Fibroblast of lung (primary cell): ENCODE measurements around the gene EFNB2. TPM values are rescaled to one million over a fixed set of nuclear protein-coding genes. Genes with fewer than 3 reads are reported as not detected.

Experiments
- DNase-seq, 2 donors: peaks; one replicate each; pipeline versions ENCODE4 v3.0.0 to v3.0.0-alpha.2; 2010; ENCODE audit warnings: low read depth in 2 of 2
- H2AFZ ChIP-seq: 2 replicates; pipeline ENCODE4 v1.5.1; 2012; ENCODE audit warnings: low read length, control low read depth, inconsistent platforms
- H3K27ac ChIP-seq: 2 replicates; pipeline ENCODE4 v1.5.1; 2011; ENCODE audit warnings: low read length, control low read depth; ENCODE audit not compliant: insufficient read depth
- H3K27me3 ChIP-seq: 2 replicates; pipeline ENCODE4 v1.5.1; 2011; ENCODE audit warnings: mild to moderate bottlenecking, low read length; ENCODE audit not compliant: control insufficient read depth, insufficient read depth
- H3K36me3 ChIP-seq: 2 replicates; pipeline ENCODE4 v1.5.1; 2011; ENCODE audit warnings: low read length; ENCODE audit not compliant: control insufficient read depth, insufficient read depth
- H3K4me1 ChIP-seq: 2 replicates; pipeline ENCODE4 v1.5.1; 2011; ENCODE audit warnings: low read length; ENCODE audit not compliant: control insufficient read depth, insufficient read depth; ENCODE audit errors: extremely low read depth
- H3K4me2 ChIP-seq: 2 replicates; pipeline ENCODE4 v1.5.1; 2011; ENCODE audit warnings: low read length, control low read depth; ENCODE audit not compliant: insufficient read depth; ENCODE audit errors: extremely low read depth
- H3K4me3 ChIP-seq, 4 experiments: fragments of 200-600 bp in 1 of 4; sonication (generic) in 1 of 4; replicated peaks in 1 of 4; 2 replicates each; pipeline ENCODE4 v1.5.1; 2011 to 2016; ENCODE audit warnings: low read length in 4 of 4, low read depth in 3 of 4, mild to moderate bottlenecking in 3 of 4, control low read depth in 2 of 4, inconsistent platforms in 1 of 4, mixed read lengths in 1 of 4; ENCODE audit not compliant: insufficient read depth in 1 of 4; ENCODE audit errors: control extremely low read depth in 1 of 4
- H3K79me2 ChIP-seq: 2 replicates; pipeline ENCODE4 v1.5.1; 2012; ENCODE audit warnings: mild to moderate bottlenecking, low read length, inconsistent platforms; ENCODE audit not compliant: control insufficient read depth, insufficient read depth
- H3K9ac ChIP-seq: 2 replicates; pipeline ENCODE4 v1.5.1; 2011; ENCODE audit warnings: mild to moderate bottlenecking, low read length, control low read depth; ENCODE audit not compliant: insufficient read depth
- H3K9me3 ChIP-seq: 2 replicates; pipeline ENCODE4 v1.5.1; 2012; ENCODE audit warnings: low read depth, low read length; ENCODE audit not compliant: control insufficient read depth, insufficient read depth
- H4K20me1 ChIP-seq: 2 replicates; pipeline ENCODE4 v1.5.1; 2011; ENCODE audit warnings: low read length; ENCODE audit not compliant: control insufficient read depth, insufficient read depth; ENCODE audit errors: extremely low read depth
- EZH2 ChIP-seq: IDR thresholded peaks from 2 replicates; pipeline ENCODE4 v1.5.1; 2012; ENCODE audit warnings: low read length, control low read depth, mild to moderate bottlenecking; ENCODE audit errors: missing control alignments
- polyA plus RNA-seq, 2 donors: library from polyadenylated mRNA; depleted of rRNA in 1 of 2; stranded (reverse) in 1 of 2; unstranded in 1 of 2; fragments of >200 nt; gene quantifications; 2 replicates each; pipeline ENCODE4 v1.2.1, GENCODE V29; 2011 to 2012; ENCODE audit warnings: missing spikeins in 1 of 2
- total RNA-seq: library from RNA; depleted of rRNA; stranded (reverse); fragments of >200 nt; gene quantifications from 2 replicates; pipeline ENCODE4 v1.2.1, GENCODE V29; 2014
- TF ChIP-seq, protein P1 (sequence below), 2 donors: IDR thresholded peaks in 1 of 2; conservative IDR thresholded peaks in 1 of 2; 1 replicate in 1 of 2; 2 replicates in 1 of 2; pipeline ENCODE4 v1.5.1; 2011 to 2012; ENCODE audit warnings: low read length in 2 of 2, control low read depth in 1 of 2, inconsistent platforms in 1 of 2, low read depth in 1 of 2, mild to moderate bottlenecking in 1 of 2

Gene EFNB2
- total and polyA plus RNA-seq, 2 donors (not counting 1 experiment from before 2014, with no cell fraction given), result 13.5 to 20.0 TPM

DNA sequence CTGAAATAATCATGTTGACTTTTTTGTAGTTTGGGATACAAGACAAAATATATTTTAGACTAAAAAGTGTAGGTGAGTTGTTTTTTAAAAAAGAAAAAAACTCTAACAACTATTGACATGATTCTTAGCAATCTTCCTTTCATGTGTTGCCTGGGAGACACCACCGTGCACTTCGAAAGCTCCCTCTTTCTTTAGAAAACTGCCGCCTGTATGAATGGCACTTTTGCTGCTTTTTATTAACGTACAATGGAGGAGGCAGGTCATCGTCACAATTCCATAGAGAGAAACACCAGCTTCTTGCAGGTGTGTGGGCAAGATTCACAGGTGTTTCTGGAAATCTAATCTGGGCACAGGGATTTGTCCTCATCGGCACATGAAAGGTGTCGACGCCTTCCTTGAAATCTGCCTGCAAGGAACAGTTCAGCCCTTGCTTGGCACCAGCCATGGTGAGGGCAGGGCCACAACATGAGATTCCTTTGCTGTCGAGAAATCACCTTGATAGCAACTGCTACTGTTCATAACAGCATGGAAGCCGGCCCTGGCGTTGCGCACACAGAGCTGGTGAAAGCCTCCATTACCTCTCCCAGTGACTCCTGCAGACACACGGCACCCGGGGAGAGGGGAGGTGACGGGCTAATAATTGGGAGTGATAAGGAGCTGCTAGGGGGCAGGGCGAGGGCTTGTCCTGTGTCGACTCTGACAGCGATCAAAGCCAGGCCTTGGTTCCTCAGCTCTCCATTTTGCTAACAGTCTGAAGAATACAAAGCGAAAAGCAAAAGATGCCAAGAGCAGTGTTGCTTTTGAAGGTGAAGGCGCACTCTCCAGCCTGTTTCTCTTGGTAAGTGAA lies 66.5 kb downstream of the EFNB2 start:
- no peaks in the 10 kb centered on the region for H3K79me2 ChIP-seq
- DNase-seq, result no peak
- H3K9me3 ChIP-seq, result no peaks in the 10 kb centered on the region
- no peak overlapping the region for H2AFZ ChIP-seq
- no peak overlapping the region for H3K27ac ChIP-seq
- TF ChIP-seq, protein P1, sequence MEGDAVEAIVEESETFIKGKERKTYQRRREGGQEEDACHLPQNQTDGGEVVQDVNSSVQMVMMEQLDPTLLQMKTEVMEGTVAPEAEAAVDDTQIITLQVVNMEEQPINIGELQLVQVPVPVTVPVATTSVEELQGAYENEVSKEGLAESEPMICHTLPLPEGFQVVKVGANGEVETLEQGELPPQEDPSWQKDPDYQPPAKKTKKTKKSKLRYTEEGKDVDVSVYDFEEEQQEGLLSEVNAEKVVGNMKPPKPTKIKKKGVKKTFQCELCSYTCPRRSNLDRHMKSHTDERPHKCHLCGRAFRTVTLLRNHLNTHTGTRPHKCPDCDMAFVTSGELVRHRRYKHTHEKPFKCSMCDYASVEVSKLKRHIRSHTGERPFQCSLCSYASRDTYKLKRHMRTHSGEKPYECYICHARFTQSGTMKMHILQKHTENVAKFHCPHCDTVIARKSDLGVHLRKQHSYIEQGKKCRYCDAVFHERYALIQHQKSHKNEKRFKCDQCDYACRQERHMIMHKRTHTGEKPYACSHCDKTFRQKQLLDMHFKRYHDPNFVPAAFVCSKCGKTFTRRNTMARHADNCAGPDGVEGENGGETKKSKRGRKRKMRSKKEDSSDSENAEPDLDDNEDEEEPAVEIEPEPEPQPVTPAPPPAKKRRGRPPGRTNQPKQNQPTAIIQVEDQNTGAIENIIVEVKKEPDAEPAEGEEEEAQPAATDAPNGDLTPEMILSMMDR (conservative IDR thresholded peaks at IDR 0.05 in 1 of 2, IDR thresholded peaks at IDR 0.05 in 1 of 2; ENCODE audit: low read depth in 1 of 2, low read length in 2 of 2), result no peak
- TF ChIP-seq EZH2, result no peak
- H3K27me3 ChIP-seq, result peaks cover 2% of the 10 kb centered on the region
- H3K4me3 ChIP-seq, result no peak overlapping the region
- H3K4me2 ChIP-seq, result no peak overlapping the region
- no peaks in the 10 kb centered on the region for H4K20me1 ChIP-seq
- no peaks in the 10 kb centered on the region for H3K36me3 ChIP-seq
- H3K4me1 ChIP-seq, result peaks cover 2% of the 10 kb centered on the region
- no peak overlapping the region for H3K9ac ChIP-seq

GRCh38 chr13:106468207-106468606 lies 67.3 kb downstream of the EFNB2 start:
- H3K9ac ChIP-seq, result no peak overlapping the region
- peaks cover 2% of the 10 kb centered on the region for H3K27me3 ChIP-seq
- H3K4me3 ChIP-seq, result no peak overlapping the region
- H4K20me1 ChIP-seq, result no peaks in the 10 kb centered on the region
- no peak for TF ChIP-seq EZH2
- TF ChIP-seq, protein P1 (conservative IDR thresholded peaks at IDR 0.05 in 1 of 2, IDR thresholded peaks at IDR 0.05 in 1 of 2; ENCODE audit: low read depth in 1 of 2, low read length in 2 of 2), result no peak
- no peaks in the 10 kb centered on the region for H3K36me3 ChIP-seq
- H3K9me3 ChIP-seq, result no peaks in the 10 kb centered on the region
- H3K4me2 ChIP-seq, result no peak overlapping the region
- no peaks in the 10 kb centered on the region for H3K79me2 ChIP-seq
- DNase-seq, result no peak
- no peak overlapping the region for H2AFZ ChIP-seq
- peaks cover 2% of the 10 kb centered on the region for H3K4me1 ChIP-seq
- no peak overlapping the region for H3K27ac ChIP-seq

DNA sequence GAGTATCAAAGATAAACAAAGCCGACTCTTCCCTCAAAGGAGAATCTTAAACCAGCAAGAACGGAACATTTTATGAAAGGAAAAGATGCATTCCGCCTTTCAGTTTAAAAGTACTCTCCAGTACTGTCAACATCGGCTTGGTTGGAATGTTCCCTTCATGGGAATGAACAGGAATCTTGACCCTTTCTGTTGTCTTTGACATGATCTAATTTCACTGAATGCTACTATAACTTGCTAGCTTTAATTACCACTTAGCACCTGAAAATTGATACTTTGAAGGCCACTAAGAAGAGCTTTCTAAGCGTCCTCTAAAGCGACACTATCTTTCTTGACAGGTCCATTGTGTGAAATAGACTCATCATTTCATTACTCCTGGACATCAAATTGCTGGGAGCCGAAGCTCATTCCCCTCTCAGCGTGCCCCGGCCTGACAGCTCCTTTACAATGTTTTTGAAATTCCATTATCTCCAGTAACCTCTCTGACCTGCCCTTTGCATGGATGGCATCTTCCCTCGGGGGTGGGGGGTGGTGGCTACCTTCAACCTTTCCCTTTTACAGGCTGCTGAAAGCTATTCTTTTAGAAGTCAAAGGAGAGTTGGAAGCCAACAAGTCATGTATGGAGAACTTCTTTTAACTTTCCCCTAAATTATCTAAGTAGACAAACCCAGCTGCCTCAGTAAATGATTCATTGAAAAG lies 67.9 kb downstream of the EFNB2 start:
- H4K20me1 ChIP-seq, result no peaks in the 10 kb centered on the region
- H2AFZ ChIP-seq, result no peak overlapping the region
- H3K4me3 ChIP-seq, result no peak overlapping the region
- H3K27ac ChIP-seq, result no peak overlapping the region
- H3K9ac ChIP-seq, result no peak overlapping the region
- no peak for DNase-seq
- no peaks in the 10 kb centered on the region for H3K36me3 ChIP-seq
- peaks cover 2% of the 10 kb centered on the region for H3K4me1 ChIP-seq
- H3K4me2 ChIP-seq, result no peak overlapping the region
- no peaks in the 10 kb centered on the region for H3K79me2 ChIP-seq
- peaks cover 2% of the 10 kb centered on the region for H3K27me3 ChIP-seq
- H3K9me3 ChIP-seq, result no peaks in the 10 kb centered on the region
- TF ChIP-seq, protein P1 (conservative IDR thresholded peaks at IDR 0.05 in 1 of 2, IDR thresholded peaks at IDR 0.05 in 1 of 2; ENCODE audit: low read depth in 1 of 2, low read length in 2 of 2), result no peak
- TF ChIP-seq EZH2, result no peak
